GM12878 (cell line): ENCODE results near the gene INF2. TPM values are rescaled to one million over a fixed set of nuclear protein-coding genes. Genes with fewer than 3 reads are reported as not detected.

Experiments
- ATAC-seq: fragments of 200-7000 bp; cut with Tn5 transposase; 3 replicates; pipeline ENCODE4 v1.9.1; 2020; ENCODE audit warnings: mild to moderate bottlenecking, moderate library complexity
- BruUV-seq: library from RNA; stranded (reverse); fragments of 400-500 nt; replicated peaks from 2 replicates; lab custom pipeline; 2021; lab: Mats Ljungman, UMichigan
- CTCF ChIA-PET: fragments of 300-600 bp; sonication (Branson Sonifier 250); formaldehyde crosslinking; extraction: SDS; loops from one replicate; lab custom pipeline; 2021; ENCODE audit warnings: inconsistent platforms; lab: Yijun Ruan, JAX
- POLR2A ChIA-PET: fragments of 350-600 bp; formaldehyde crosslinking; extraction: SDS; loops from one replicate; lab custom pipeline; 2021; ENCODE audit warnings: inconsistent platforms; lab: Charles Lee
- RAD21 ChIA-PET: fragments of 300-600 bp; sonication (Branson Sonifier 250); formaldehyde crosslinking; loops from one replicate; lab custom pipeline; 2023; ENCODE audit warnings: antibody characterized with exemption; ENCODE audit not compliant: unreplicated experiment; lab: Charles Lee
- SMC1A ChIA-PET: fragments of 300-600 bp; sonication (Branson Sonifier 250); formaldehyde crosslinking; loops from one replicate; lab custom pipeline; 2023; ENCODE audit not compliant: unreplicated experiment, uncharacterized antibody; lab: Charles Lee
- DNase-seq: peaks from one replicate; pipeline ENCODE4 v3.0.0-alpha.2; 2011; ENCODE audit warnings: low read depth, low spot score
- FAIRE-seq: peaks from 3 replicates; lab custom pipeline; 2011; peaks lifted over from hg19 to GRCh38; lab: Jason Lieb, UNC
- H2AFZ ChIP-seq: 2 replicates; pipeline ENCODE4 v1.6.0; 2011; ENCODE audit warnings: low read depth, low read length, control low read depth; ENCODE audit not compliant: control insufficient read depth
- H3K27ac ChIP-seq: 2 replicates; pipeline ENCODE4 v1.5.1; 2011; ENCODE audit warnings: control low read depth; ENCODE audit not compliant: control insufficient read depth, insufficient read depth
- H3K27me3 ChIP-seq, 2 experiments: replicated peaks in 1 of 2; 2 replicates each; pipeline versions ENCODE4 v1.6.0 to v1.6.1; 2011; ENCODE audit warnings: low read length in 1 of 2; ENCODE audit not compliant: control insufficient read depth in 2 of 2, insufficient read depth in 2 of 2
- H3K36me3 ChIP-seq, 2 experiments: 2 replicates each; pipeline ENCODE4 v1.5.1; 2011; ENCODE audit warnings: low read length in 1 of 2; ENCODE audit not compliant: control insufficient read depth in 2 of 2, insufficient read depth in 2 of 2
- H3K4me1 ChIP-seq: 2 replicates; pipeline ENCODE4 v1.6.1; 2011; ENCODE audit warnings: mild to moderate bottlenecking, low read length, moderate library complexity, mixed read lengths; ENCODE audit not compliant: control insufficient read depth, insufficient read depth
- H3K4me2 ChIP-seq: 2 replicates; pipeline ENCODE4 v1.6.0; 2011; ENCODE audit warnings: control low read depth; ENCODE audit not compliant: control insufficient read depth, insufficient read depth
- H3K4me3 ChIP-seq: fragments of 200-600 bp; sonication (generic); 2 replicates; pipeline ENCODE4 v1.5.1; 2016
- H3K79me2 ChIP-seq: 2 replicates; pipeline ENCODE4 v1.6.0; 2011; ENCODE audit warnings: low read length; ENCODE audit not compliant: control insufficient read depth, insufficient read depth
- H3K9ac ChIP-seq: 2 replicates; pipeline ENCODE4 v1.8.0; 2011; ENCODE audit warnings: low read length, control low read depth, mixed read lengths; ENCODE audit not compliant: control insufficient read depth, insufficient read depth
- H3K9me3 ChIP-seq: replicated peaks from 3 replicates; pipeline ENCODE4 v1.5.1; 2011; ENCODE audit warnings: mild to moderate bottlenecking, low read length; ENCODE audit not compliant: control insufficient read depth, insufficient read depth
- H4K20me1 ChIP-seq: 2 replicates; pipeline ENCODE4 v1.6.0; 2011; ENCODE audit not compliant: control insufficient read depth, insufficient read depth
- KLF5 ChIP-seq: fragments of 450-650 bp; IDR thresholded peaks from 2 replicates; pipeline ENCODE4 v1.6.1; 2014; ENCODE audit warnings: mild to moderate bottlenecking; ENCODE audit not compliant: partially characterized antibody
- MYC ChIP-seq: IDR thresholded peaks from 2 replicates; pipeline ENCODE4 v1.6.1; 2011; ENCODE audit warnings: mild to moderate bottlenecking, low read length, moderate library complexity, inconsistent platforms; ENCODE audit not compliant: insufficient read depth, insufficient replicate concordance, insufficient read length, severe bottlenecking
- POLR2AphosphoS2 ChIP-seq: IDR thresholded peaks from 2 replicates; pipeline ENCODE4 v1.6.1; 2011; ENCODE audit warnings: low read depth, mild to moderate bottlenecking, low read length, improper control_type of control experiment, moderate library complexity
- SMAD5 ChIP-seq: IDR thresholded peaks from 2 replicates; pipeline ENCODE4 v1.6.1; 2016; ENCODE audit warnings: antibody characterized with exemption, low read depth
- SMARCA5 ChIP-seq: fragments of 450-650 bp; IDR thresholded peaks from 2 replicates; pipeline ENCODE4 v1.6.1; 2017; ENCODE audit warnings: mild to moderate bottlenecking
- SRF ChIP-seq, 2 experiments: IDR thresholded peaks; 2 replicates each; pipeline ENCODE4 v1.6.1; 2011; ENCODE audit warnings: low read depth in 2 of 2, low read length in 2 of 2, mild to moderate bottlenecking in 1 of 2, moderate library complexity in 1 of 2
- TAF1 ChIP-seq: IDR thresholded peaks from 2 replicates; pipeline ENCODE4 v1.6.1; 2011; ENCODE audit warnings: mild to moderate bottlenecking, low read depth, low read length, borderline replicate concordance
- ZNF622 ChIP-seq: fragments of 450-650 bp; IDR thresholded peaks from 2 replicates; pipeline ENCODE4 v1.6.1; 2017; ENCODE audit warnings: mild to moderate bottlenecking, inconsistent platforms
- ZSCAN29 ChIP-seq: fragments of 450-650 bp; IDR thresholded peaks from 2 replicates; pipeline ENCODE4 v1.6.1; 2017; ENCODE audit warnings: mild to moderate bottlenecking, moderate library complexity
- WGBS: methylation state at CpG from one replicate; pipeline ENCODE4 v1.1.6; 2016; ENCODE audit warnings: low lambda C conversion rate; ENCODE audit not compliant: insufficient replicate concordance, insufficient coverage; ENCODE audit errors: missing lambda C conversion rate; 5-methylcytosine and 5-hydroxymethylcytosine counted together
- in situ Hi-C: fragments of 300-500 bp; cut with MboI; formaldehyde crosslinking; loops from 9 replicates; pipeline ENCODE4 v1.14.3; 2018; ENCODE audit warnings: mixed read lengths
- intact Hi-C: fragments of 100-400 bp; cut with micrococcal nuclease; formaldehyde crosslinking; loops from one replicate; pipeline ENCODE4 v1.14.2; 2022; ENCODE audit not compliant: unreplicated experiment
- polyA plus RNA-seq, 11 experiments: library from polyadenylated mRNA; depleted of rRNA in 4 of 11; unstranded in 6 of 11; stranded (reverse) in 5 of 11; fragments of >200 nt; fragmentation: Nextera tagmentation in 4 of 11; fragmentation: Illumina TruSeq in 1 of 11; extraction: Ambion mirVana in 4 of 11; extraction: Trizol in 1 of 11; gene quantifications; 1 replicate in 1 of 11; 2 replicates in 10 of 11; pipeline versions ENCODE4 v1.2.1 to v1.2.3, GENCODE V29; 2011 to 2016; ENCODE audit warnings: inconsistent platforms in 2 of 11, missing spikeins in 2 of 11, low read depth in 1 of 11
- total RNA-seq, 4 experiments: library from RNA; depleted of rRNA in 3 of 4; stranded (reverse); fragments of >200 nt in 3 of 4; fragmentation: Illumina TruSeq in 1 of 4; extraction: Trizol in 1 of 4; gene quantifications; 2 replicates each; pipeline versions ENCODE4 v1.2.1 to v1.2.3, GENCODE V29; 2013 to 2021
- TF ChIP-seq, protein P1 (sequence below): IDR thresholded peaks from 2 replicates; pipeline ENCODE4 v1.6.1; 2012; ENCODE audit warnings: mild to moderate bottlenecking, low read depth, low read length
- TF ChIP-seq, protein P2 (sequence below): IDR thresholded peaks from 2 replicates; pipeline ENCODE4 v1.6.1; 2011; ENCODE audit warnings: mild to moderate bottlenecking, low read depth, low read length, moderate library complexity; ENCODE audit not compliant: insufficient replicate concordance
- TF ChIP-seq, protein P3 (sequence below): fragments of 450-650 bp; IDR thresholded peaks from 2 replicates; pipeline ENCODE4 v1.6.1; 2016; ENCODE audit warnings: mild to moderate bottlenecking
- TF ChIP-seq, protein P4 (sequence below): fragments of 450-650 bp; IDR thresholded peaks from 2 replicates; pipeline ENCODE4 v1.6.1; 2017; ENCODE audit warnings: mild to moderate bottlenecking, low read depth, inconsistent platforms; ENCODE audit not compliant: poor library complexity, severe bottlenecking

The INF2 gene
- total and polyA plus RNA-seq, 10 of the 15 experiments (the other 5 are each of a cell fraction or from before 2014, with no cell fraction given) = 0.72 to 43.2 (median 8.3) TPM

DNA sequence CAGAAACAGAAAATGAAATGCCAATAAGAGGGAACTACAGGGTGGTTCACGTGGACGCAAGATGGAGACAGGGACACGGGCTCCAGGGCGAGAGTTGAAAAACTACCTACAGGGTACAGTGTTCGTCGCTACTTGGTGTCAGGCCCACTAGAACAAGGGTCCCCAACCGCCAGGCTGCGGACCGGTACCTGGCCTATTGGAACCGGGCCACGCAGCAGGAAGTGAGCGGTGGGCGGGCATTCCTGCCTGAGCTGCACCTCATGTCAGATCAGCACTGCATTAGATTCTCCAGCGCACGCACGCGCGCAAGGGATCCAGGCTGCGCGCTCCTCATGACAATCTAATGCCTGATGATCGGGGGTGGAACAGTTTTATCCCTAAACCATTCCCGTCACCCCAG is 14.8 kb downstream of the INF2 start (continued):
- TF ChIP-seq, protein P1, sequence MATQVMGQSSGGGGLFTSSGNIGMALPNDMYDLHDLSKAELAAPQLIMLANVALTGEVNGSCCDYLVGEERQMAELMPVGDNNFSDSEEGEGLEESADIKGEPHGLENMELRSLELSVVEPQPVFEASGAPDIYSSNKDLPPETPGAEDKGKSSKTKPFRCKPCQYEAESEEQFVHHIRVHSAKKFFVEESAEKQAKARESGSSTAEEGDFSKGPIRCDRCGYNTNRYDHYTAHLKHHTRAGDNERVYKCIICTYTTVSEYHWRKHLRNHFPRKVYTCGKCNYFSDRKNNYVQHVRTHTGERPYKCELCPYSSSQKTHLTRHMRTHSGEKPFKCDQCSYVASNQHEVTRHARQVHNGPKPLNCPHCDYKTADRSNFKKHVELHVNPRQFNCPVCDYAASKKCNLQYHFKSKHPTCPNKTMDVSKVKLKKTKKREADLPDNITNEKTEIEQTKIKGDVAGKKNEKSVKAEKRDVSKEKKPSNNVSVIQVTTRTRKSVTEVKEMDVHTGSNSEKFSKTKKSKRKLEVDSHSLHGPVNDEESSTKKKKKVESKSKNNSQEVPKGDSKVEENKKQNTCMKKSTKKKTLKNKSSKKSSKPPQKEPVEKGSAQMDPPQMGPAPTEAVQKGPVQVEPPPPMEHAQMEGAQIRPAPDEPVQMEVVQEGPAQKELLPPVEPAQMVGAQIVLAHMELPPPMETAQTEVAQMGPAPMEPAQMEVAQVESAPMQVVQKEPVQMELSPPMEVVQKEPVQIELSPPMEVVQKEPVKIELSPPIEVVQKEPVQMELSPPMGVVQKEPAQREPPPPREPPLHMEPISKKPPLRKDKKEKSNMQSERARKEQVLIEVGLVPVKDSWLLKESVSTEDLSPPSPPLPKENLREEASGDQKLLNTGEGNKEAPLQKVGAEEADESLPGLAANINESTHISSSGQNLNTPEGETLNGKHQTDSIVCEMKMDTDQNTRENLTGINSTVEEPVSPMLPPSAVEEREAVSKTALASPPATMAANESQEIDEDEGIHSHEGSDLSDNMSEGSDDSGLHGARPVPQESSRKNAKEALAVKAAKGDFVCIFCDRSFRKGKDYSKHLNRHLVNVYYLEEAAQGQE = no peak
- TF ChIP-seq SRF (IDR thresholded peaks at IDR 0.05; ENCODE audit: low read depth in 2 of 2, low read length in 2 of 2) = no peak

DNA sequence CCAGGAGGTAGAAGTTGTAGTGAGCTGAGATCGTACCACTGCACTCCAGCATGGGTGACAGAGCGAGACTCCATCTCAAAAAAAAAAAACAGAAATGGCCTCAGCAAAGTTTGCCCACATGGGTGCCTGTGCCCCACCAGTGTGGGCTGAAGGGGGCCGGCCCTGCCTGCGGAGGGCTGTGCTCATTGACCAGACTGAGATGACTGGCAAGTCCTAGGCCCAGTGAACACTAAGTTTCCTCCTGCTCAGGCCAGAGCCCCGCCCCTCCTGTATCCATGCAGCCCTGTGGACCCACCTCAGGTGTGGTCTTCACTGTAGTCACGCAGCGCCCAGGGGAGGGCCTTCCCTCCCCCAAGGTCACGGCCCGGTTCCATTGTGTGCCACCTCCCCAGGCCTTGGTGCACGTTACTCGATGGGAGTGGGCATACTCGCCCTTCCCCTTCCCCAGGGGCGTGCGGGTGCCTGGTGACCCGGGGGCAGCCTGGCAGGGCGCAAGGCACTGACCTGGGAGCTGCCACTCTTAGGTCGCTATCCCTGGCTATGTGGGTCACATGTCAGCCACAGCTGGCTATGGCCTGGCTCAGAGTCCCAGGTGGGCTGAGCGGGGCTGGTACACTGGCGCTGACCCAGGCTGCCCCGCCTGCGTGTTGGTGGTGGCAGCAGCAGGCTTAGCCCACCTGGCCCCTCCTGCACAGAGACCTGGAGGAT is 16.1 kb downstream of the INF2 start:
- POLR2A ChIA-PET = no interaction called here
- TF ChIP-seq ZSCAN29 (no peak), KLF5 (no peak), TAF1 (no peak), POLR2AphosphoS2 (no peak), ZNF622 (no peak), MYC (no peak), SMAD5 (no peak), SMARCA5 (no peak)
- TF ChIP-seq, protein P2, sequence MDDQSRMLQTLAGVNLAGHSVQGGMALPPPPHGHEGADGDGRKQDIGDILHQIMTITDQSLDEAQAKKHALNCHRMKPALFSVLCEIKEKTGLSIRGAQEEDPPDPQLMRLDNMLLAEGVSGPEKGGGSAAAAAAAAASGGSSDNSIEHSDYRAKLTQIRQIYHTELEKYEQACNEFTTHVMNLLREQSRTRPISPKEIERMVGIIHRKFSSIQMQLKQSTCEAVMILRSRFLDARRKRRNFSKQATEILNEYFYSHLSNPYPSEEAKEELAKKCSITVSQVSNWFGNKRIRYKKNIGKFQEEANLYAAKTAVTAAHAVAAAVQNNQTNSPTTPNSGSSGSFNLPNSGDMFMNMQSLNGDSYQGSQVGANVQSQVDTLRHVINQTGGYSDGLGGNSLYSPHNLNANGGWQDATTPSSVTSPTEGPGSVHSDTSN = peak; percentile 64
- TF ChIP-seq, protein P3, sequence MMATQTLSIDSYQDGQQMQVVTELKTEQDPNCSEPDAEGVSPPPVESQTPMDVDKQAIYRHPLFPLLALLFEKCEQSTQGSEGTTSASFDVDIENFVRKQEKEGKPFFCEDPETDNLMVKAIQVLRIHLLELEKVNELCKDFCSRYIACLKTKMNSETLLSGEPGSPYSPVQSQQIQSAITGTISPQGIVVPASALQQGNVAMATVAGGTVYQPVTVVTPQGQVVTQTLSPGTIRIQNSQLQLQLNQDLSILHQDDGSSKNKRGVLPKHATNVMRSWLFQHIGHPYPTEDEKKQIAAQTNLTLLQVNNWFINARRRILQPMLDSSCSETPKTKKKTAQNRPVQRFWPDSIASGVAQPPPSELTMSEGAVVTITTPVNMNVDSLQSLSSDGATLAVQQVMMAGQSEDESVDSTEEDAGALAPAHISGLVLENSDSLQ = peak; percentile 85
- TF ChIP-seq, protein P4, sequence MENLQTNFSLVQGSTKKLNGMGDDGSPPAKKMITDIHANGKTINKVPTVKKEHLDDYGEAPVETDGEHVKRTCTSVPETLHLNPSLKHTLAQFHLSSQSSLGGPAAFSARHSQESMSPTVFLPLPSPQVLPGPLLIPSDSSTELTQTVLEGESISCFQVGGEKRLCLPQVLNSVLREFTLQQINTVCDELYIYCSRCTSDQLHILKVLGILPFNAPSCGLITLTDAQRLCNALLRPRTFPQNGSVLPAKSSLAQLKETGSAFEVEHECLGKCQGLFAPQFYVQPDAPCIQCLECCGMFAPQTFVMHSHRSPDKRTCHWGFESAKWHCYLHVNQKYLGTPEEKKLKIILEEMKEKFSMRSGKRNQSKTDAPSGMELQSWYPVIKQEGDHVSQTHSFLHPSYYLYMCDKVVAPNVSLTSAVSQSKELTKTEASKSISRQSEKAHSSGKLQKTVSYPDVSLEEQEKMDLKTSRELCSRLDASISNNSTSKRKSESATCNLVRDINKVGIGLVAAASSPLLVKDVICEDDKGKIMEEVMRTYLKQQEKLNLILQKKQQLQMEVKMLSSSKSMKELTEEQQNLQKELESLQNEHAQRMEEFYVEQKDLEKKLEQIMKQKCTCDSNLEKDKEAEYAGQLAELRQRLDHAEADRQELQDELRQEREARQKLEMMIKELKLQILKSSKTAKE = no peak

More for the DNA sequence above, 16.1 kb downstream of the INF2 start:
- in situ Hi-C loops (no loop called here), intact Hi-C loops (no loop called here)
- Histone ChIP-seq H3K9me3 (no peaks in the 10 kb centered on the region), H3K4me2 (no peak overlapping the region), H3K4me3 (no peak overlapping the region), H3K27ac (no peak overlapping the region), H3K4me1 (no peaks in the 10 kb centered on the region), H3K9ac (no peak overlapping the region), H2AFZ (no peak overlapping the region), H3K36me3 (peaks cover 2 to 3% of the 10 kb centered on the region in 2 experiments; a peak in 3 of 4 replicates), H4K20me1 (no peaks in the 10 kb centered on the region), H3K79me2 (no peaks in the 10 kb centered on the region), H3K27me3 (no peaks in the 10 kb centered on the region)
- 83% methylated on average over 19 of the region's 21 CpGs for WGBS
- ChIA-PET CTCF (interaction anchor here (1.5 kb wide), 1 partner anchor 48 kb away, joined by 3 read pairs; no protein-coding TSS in a partner anchor), RAD21 (interaction anchor here (1.1 to 1.4 kb wide), 2 partner anchors 15 to 47 kb away, joined by 3 read pairs; no protein-coding TSS in a partner anchor), SMC1A (no interaction called here)
- DNase-seq = no peak
- ATAC-seq = peak; percentile 51
- FAIRE-seq = no peak
- BruUV-seq = no TSS peak
